HG02885 (cell line): ENCODE data around the gene RAPGEF1.

Source experiments
- ATAC-seq: cut with Tn5 transposase; IDR thresholded peaks from one replicate; pipeline ENCODE4 v1.9.1; 2021; ENCODE audit warnings: mild to moderate bottlenecking; ENCODE audit not compliant: unreplicated experiment, poor library complexity

Gene RAPGEF1

DNA sequence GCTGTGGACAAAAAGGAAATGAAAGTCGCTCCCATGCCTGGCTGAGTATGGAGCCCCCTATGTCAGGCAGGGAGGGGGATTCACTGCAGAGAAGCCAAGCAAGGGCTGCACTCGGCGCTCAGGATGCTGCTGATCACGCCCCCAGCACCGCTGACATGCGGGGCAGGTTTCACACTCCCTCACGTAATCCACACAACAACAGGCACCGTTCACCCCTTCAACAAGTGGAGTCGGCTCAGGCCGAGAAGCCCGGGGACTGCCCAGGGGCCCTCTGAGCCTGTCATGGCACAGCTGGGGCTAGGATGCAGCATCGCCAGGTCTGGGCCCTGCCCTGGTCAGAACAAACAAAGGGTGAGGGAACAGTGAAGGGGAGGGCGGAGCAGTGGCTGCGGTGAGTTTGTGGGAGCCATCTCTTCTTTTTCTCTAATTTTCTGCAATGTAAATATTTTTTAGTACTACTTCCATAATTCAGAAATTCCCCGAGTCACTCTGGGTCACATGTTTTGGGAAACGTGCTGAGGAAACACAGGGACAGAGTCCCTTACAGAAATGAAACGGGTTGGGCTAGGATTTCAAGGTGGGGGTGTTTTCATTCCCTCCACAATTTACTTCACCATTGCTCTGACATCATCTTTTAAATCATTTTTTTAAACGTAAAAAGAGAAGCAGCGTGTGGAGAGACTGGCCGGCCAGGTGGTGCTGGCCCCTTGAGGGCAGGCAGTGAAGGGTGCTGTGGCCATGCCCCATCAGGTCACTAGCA is 144.8 kb downstream of the RAPGEF1 start:
- ATAC-seq, result no peak

DNA sequence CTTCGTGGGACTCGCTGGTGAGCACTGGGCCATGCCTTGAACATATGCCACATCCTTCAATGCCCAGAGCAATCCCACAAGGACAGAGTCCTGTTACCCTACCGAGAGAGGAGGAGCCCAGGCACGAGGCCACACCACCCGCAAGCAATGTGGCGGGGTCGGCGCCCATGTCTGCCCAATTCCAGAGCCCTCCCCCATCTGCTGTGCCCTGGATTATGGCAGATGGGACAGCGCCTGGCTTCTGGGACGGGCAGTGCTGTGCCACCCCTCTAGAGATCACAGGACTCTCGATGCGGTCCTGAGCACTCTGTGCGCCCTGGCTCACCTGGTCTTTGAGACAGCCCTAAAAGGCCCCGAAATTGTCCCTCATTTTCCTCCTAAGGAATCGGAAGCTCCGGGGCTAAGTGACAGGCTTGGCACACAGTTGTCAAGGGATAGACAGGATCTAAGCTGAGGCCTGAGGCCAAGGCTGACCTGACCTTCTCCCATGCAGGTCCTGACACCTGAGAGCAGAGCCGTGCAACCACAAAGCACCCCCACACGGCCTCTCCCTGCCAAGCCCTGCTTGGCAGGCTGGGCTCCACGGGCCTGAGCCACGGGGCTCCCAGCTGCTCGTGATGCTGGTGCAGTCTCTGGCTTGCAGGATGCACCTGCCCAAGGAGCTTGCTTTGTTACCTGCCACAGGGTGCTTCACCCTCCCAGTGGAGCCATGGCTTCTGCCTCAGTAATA is 145.8 kb downstream of the RAPGEF1 start:
- ATAC-seq, result no peak

DNA sequence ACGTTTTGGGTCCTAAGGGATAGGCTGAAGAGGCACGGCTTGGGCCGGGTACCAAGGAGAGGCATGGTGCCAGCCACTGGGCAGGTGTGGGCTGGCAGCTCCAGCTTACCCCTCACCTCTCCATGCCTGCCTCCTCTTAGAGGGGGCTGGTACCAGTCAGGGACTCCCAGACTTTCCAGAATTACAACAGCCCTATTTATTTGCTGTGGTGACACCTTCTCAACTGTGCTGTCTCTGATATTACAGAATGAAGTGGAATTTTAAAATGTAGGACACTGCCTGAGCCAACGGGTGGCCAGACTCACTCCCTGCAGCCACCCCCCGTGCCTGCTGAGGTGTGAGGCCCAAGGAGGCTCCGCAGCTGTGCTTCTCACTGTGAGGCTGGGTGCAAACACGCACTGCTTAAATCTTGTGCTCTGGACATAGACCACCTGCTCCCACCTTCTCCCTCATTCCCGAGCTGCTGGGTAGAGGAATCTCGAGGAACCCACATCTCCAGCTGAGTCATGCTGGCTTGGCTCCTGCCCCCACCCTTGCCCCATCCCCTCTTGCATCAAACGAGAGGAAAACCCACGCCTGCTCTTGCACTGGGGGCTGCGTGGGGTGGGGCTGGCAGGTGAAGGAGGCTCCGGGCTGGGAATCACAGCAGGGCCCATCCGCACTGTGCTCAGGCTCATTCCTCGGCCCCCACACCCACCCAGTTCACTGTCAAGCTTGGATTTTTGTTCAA is 146.6 kb downstream of the RAPGEF1 start:
- no peak for ATAC-seq

DNA sequence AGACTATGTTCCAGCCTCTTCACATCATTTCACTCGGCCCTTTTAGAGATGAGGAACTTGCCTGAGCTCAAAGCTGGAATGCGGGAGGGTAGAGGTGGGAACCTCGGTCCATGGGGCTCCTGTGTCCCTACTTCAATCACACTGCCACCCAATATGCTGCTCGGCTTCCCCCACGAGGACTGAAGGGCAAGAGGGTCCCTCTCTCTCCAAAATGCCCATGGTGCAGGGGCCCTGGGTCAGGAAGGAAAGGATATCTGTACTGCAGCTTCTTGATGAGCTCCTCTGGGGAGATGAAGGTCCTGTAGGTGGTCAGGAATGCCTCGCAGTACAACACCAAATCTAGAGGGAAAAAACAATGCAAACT is 148.0 kb downstream of the RAPGEF1 start:
- no peak for ATAC-seq

DNA sequence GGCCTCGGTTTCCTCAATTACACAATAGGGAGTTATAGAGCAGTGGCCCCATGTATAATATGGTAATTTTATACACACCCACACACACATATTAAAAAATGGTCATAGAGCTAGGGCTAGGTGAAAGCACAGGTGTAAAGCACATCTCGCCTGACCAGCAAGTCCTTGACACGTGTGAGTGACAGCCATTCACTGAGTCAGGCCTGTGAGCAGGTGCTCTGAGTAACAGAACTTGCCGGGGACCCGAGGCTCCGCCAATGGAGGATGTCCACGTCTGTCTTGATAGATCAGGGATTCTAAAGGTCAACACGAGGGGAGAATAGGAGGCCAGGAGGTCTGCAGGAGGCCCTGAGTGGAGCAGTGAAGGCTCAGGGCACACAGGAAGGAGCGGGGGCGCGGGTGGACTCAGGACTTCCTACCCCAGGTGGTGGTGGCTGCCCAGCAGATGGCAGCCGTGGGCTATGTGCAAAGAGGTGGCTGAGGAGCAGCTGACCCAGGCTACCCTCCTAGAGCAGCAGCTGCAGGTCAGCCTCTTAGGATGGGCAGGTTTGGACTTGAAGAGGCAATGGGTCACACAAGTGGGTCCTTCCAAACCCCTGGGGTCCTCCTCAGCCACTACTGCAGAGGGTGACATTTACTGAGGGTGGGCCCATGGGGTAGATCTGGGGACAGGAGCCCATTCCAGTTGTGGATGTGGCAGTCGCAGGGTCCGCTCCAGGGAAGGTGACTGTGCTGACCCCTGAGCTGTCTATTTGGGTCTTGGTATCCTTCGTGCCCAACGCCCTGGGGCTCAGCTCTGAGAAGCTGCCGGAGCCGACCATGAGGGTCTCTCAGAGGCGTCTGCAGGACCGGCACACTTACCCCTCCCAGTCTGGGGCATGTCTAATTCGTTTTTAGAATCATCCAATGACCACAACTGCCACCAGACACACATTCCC is 148.7 kb downstream of the RAPGEF1 start:
- ATAC-seq, result no peak

DNA sequence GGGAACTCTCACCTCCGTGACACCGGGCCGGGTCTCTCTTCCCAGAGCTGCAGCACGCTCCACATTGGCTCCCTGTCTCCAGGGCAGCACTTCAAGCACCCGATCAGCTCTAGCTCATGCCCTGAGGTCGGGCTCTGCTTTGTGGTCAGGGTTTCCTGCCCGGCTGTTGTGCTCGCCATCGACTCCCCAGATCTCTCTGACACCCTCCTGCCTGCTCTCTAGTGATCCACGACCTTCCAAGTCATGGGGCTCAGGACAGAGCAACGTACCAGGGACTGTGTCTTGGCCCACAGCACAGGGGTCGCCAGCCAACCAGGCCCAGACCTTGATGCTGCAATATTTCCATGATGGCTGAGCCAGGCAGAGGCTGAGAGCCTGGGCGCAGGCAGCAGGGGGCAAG is 149.4 kb downstream of the RAPGEF1 start:
- ATAC-seq, result no peak

DNA sequence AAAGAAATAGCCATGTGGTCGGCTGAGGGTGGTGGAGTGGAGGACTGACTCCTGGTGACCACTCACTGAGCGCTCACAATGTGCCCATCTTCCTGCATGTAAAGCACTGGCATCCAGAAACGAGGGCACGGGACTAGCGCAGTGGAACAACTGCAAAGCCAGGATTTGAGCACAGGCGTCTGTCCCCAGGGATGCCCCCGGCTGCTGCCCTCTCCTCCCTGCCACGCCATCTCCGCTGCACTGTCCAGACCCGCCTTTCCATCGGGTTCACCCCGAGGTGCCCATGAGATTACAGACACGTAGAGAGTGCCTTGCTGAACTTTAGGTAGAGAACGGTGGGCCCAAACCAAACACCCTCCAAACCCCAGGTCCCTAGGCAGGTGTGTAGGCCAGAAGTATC is 149.9 kb downstream of the RAPGEF1 start:
- ATAC-seq, result no peak

DNA sequence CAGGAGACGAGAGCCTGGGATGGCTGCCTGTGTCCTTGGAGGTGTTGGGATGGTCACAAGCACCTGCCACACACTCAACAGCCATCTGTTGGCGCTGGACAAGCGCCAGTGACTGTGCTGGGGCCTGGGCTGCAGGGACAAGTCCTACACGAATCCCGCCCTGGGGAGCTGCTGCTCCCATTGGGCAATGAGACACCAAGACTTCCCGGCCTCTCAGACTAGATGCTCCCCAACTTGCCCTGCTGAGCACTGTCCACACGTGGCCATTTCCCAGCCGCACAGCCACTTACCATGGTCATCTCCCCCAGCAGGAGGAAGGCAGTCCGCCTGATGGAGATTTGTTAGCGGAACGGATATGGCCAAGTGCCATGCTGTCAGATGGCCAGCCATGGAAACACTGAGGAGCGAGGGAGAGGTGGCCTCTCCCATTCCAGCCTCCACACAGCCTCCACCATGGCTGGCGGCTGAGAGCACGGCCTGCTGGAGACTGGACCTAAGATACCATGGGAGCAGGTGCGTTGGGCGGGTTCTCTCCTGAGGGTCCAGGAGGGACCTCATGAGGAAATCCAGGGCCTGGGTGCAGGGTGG is 150.7 kb downstream of the RAPGEF1 start:
- ATAC-seq, result no peak

DNA sequence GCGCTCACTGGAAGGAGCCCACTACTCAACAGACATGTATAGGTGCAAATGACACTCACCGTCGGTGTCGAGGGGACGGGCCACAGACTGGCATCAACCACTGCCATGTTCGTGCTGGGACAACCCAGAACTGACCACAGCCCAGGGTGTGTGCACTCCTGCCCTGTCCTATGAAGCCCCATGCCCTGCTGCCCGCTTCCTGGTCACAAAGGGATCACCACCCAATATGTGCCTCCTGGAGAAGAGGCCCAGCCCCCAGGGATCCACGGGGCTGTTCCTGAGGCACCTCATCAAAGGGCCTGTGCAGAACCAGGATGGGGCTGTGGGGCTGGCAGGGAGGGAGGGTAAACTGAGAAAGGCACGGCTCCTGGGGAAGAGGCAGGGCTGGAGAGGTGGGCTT is 151.5 kb downstream of the RAPGEF1 start:
- ATAC-seq, result no peak

DNA sequence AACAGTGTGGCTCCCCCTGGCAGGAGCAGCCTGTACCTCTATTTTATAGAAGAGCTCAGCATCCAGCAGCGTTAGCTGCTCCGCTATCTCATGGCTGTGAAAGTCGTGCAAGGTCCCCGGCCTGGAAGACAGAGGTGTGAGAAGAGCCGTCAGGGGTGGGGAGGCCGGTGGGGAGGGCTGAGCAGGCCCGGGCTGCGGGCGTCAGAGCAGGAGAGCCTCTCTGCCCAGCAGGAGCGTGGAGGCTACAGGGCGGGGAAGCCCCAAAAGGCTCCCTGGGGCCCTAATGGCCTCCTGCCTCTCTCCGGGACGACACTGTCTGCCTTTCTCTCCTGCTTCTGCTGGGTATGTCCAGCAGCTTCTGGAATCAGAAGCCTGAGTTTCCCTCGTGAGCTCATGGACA is 152.0 kb downstream of the RAPGEF1 start:
- no peak for ATAC-seq

DNA sequence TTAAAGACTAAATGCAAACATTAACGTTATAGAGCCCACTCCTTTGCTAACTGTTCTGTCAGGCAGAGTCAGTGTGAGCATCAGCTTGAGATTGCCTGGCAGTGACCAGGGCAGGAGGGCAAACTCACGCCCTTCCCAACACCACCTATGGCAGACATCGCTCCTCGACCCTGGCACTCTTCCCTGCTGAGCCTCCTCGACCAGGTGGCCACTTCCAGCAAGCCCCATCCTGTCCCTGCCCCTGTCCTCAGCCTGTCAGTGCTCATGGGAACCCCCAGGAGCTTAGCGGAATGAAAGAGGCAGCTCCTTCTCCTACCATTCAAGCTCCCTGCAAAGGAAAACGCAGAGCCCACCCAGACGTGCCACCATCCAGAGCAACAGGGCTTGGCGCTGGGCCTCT is 152.5 kb downstream of the RAPGEF1 start:
- ATAC-seq, result no peak

DNA sequence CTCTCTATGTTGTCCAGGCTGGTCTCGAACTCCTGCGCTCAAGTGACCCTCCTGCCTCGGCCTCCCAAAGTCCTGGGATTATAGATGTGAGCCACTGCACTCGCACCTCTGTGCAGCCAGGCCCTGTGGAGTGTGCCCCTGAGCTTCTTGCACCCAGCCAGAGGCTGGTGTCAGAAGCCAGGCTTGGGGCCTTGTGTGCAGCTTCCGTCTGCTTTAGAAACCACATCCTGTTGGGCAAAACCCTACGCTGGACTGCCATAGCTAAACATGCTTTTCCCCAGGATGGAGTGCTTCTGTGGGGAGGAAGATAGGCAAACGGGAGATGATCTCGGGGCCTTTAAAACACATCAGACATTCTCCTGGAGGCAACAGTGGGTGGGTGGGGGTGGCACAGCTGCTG is 154.5 kb downstream of the RAPGEF1 start:
- no peak for ATAC-seq

DNA sequence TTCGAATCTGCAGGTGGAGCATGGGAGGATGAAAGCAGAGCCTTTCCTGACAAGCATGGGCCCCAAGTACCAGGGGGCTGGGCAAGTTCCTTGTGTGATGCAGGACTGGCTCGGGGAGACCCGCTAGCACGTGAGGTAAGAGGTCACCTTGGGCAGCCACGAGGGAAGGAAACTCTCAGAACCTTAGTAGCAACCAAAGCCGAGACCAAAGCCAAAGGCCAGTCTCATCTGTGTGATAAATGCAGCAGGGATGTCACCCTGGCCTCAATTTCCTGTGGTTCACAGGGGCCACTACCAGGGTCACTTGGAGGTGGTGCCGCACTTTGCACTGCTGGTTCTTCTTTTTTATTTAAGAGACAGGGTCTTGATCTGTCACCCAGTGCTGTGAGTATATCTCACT is 155.0 kb downstream of the RAPGEF1 start:
- ATAC-seq, result no peak

DNA sequence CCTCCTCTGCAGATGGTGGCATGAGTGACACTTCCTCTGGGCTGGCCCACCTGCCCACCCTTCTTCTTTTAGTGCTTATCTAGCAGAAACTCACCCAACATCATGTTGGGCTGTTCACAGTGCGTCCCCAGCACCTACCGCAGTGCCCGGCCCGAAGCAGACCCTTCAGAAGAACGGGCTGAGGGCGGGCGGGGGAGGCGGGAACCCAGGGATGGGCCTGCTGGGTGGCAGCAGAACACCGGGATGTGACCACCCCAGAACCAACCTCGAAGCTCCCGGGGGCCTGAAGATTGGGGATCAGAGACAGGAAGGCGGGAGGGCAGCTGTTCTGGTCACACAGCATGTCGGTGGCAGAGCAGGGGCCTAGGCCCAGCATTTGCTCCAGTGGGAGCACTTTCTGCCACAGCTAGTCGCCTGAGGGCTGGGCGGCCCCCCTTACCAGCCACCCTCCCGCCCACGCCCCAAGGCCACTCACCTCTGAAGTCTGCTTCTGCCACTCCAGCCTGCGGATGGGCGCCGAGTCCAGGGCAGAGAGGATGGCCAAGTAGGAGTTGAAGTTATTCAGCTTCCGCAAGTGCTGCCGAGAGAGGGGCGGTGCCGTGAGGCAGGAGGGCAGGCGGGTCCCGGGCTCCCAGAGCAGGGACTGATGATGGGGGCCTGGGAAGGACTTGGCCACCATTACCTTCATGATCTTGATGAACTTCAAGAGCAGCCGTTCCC is 155.9 kb downstream of the RAPGEF1 start:
- no peak for ATAC-seq

DNA sequence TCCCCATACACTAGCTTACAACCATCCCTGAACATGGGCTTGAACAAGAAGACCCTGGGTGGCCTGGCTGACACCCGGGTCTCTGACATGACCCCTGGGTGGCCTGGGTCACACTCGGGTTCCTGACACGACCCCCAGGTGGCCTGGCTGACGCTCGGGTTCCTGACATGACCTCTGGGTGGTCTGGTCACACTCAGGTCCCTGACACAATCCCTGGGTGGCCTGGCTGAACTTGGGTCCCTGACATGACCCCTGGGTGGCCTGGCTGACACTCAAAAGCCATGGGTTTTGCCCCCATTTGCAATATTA is 156.6 kb downstream of the RAPGEF1 start:
- no peak for ATAC-seq

DNA sequence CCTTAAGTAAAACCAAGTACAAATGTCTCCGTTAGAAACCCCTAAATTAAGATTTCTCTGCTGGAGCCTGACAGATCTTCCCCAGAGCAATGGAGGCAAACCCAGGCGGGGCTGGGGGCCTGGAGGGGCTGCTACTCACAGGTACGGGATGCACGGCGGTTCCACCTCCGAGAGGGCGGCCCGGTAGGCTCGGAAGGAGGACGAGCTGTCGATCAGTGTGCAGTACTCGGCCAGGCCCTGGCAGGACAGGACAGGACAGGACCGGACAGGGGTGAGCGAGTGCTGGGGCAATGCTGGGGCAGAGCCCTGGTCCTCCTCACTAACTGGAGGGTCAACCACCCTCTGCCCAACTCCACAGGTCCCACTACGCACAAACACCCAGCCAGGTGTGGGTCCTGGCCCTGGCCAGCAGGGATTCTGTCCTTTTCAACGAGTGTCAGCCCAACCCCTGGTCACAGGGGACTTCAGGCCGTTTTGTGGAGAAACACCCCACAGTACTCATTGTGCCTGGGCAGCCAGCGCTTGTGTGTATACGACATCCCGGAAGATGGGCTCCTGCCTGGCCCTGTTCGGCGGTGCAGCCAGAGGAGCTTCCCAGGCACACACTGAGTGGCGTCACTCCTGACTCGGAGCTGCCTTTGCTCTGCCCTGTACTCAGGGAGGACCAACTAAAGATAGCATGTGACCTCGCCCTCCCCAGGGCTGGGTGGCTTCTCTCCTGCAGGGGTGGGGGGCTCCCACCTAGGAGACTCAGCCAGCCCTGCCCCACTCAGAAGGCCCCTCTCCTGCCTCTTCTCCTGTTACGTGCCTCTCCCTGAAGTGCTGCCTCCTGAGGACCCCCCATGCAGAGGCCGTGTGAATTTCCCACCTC is 157.2 kb downstream of the RAPGEF1 start:
- ATAC-seq, result no peak

DNA sequence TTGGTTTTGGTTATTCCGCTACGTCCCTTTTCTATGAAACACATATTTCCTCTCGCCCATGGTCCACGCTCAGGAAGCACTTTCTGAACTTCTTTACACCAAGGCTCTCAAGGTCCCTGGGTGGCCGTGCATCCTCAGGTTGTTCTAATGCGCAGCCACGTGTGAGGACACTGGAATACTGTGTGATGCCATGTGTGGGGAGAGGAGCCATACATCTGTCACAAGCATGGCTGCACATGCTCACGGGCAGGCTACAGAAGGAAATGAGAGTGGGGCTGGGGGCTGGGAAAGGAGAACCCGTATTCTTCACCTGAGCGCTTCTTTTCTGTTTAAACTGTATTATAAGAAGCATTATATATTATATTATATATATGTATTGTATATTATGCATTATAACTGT is 157.8 kb downstream of the RAPGEF1 start:
- ATAC-seq, result no peak

DNA sequence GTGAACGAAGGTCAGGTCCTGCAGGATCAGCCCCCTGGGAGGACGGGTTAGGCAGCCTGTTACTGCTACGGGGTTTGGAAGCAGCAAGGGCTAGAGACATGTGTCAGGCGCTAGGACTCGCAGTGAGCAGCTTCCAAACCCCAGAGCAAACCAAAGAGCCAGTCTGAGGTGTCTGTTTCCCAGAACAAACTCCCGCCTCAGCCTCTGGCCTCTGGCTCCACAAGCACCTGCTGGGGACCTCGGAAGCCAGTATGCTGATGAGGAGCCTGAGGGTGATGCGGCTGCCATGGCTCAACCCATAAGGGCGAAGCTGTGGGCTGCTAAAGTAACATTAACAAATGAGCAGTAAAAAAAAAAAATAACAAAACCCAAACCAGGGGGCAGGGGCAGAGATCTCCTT is 159.5 kb downstream of the RAPGEF1 start:
- no peak for ATAC-seq

DNA sequence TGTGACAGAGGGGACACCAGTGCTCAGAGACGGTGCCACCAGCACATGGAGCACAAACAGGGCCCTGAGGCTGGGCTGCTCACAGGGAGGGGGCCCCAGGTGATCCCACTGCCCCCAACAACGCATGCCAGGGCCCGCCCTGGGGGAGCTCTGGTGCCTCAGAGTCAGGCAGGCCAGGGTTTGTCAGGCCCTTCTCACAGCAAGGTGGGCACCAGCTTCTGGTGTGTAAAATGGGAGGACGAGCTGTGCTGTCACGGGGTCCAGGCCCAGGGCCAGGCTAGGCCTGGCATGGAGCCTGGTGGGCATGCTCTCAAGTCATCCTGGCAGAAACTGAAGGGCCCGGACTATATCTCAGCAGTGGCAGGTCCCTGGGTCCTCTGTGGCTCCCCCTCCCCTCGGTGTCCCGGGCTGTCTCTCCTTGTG is 160.1 kb downstream of the RAPGEF1 start:
- ATAC-seq, result no peak
